Karpas-422 (cell line): Measurements from ENCODE around the gene KRTAP4-1. TPM values are rescaled to one million over a fixed set of nuclear protein-coding genes. Genes with fewer than 3 reads are reported as not detected.
"Not testable (repeated sequence)": the region's sequence is repeated elsewhere in the genome, so short reads cannot be mapped to it uniquely, and the experiment has no call there.

Experiments used
- DNase-seq: peaks from one replicate; pipeline ENCODE4 v3.0.0-alpha.2; 2015
- H2AFZ ChIP-seq: fragments of 200-600 bp; sonication (generic); 2 replicates; pipeline ENCODE4 v1.6.1; 2014; ENCODE audit warnings: antibody characterized with exemption, low read length, mixed read lengths
- H3K27ac ChIP-seq: fragments of 200-600 bp; sonication (generic); 2 replicates; pipeline ENCODE4 v1.5.1; 2014; ENCODE audit warnings: mild to moderate bottlenecking, low read length, moderate library complexity
- H3K27me3 ChIP-seq: fragments of 200-600 bp; sonication (generic); 2 replicates; pipeline ENCODE4 v1.6.1; 2014; ENCODE audit warnings: low read length, mixed read lengths
- H3K36me3 ChIP-seq: fragments of 200-600 bp; sonication (generic); 2 replicates; pipeline ENCODE4 v1.6.1; 2014; ENCODE audit warnings: low read length, mixed read lengths; ENCODE audit not compliant: insufficient read depth
- H3K4me1 ChIP-seq: fragments of 200-600 bp; sonication (generic); 2 replicates; pipeline ENCODE4 v1.6.1; 2014; ENCODE audit warnings: mild to moderate bottlenecking, low read length, mixed read lengths
- H3K4me2 ChIP-seq: fragments of 200-600 bp; sonication (generic); 2 replicates; pipeline ENCODE4 v1.6.1; 2014; ENCODE audit warnings: low read length, low read depth, mild to moderate bottlenecking; ENCODE audit not compliant: poor library complexity, severe bottlenecking
- H3K4me3 ChIP-seq: fragments of 200-600 bp; sonication (generic); 2 replicates; pipeline ENCODE4 v1.5.1; 2014; ENCODE audit warnings: mild to moderate bottlenecking, antibody characterized with exemption, low read length, mixed read lengths
- H3K79me2 ChIP-seq: fragments of 200-600 bp; sonication (generic); 2 replicates; pipeline ENCODE4 v1.6.1; 2014; ENCODE audit warnings: mild to moderate bottlenecking, low read length, mixed read lengths
- H3K9ac ChIP-seq: fragments of 200-600 bp; sonication (generic); 2 replicates; pipeline ENCODE4 v1.6.0; 2014; ENCODE audit warnings: low read length
- H3K9me2 ChIP-seq: fragments of 200-600 bp; sonication (generic), shearing (Covaris generic); replicated peaks from 2 replicates; pipeline ENCODE4 v1.6.0; 2014; ENCODE audit warnings: mild to moderate bottlenecking, low read length, moderate library complexity; ENCODE audit not compliant: insufficient read depth
- H3K9me3 ChIP-seq: fragments of 300-700, 200-600 bp; sonication (generic); 2 replicates; pipeline ENCODE4 v1.6.1; 2014; ENCODE audit warnings: low read length, mixed read lengths
- H4K20me1 ChIP-seq: fragments of 200-600 bp; sonication (generic); 2 replicates; pipeline ENCODE4 v1.6.1; 2014; ENCODE audit warnings: mild to moderate bottlenecking, antibody characterized with exemption, low read length, low read depth; ENCODE audit not compliant: insufficient read depth
- total RNA-seq: library from RNA; depleted of rRNA; stranded (reverse); fragments of >200 nt; shearing (Covaris generic); gene quantifications from 2 replicates; pipeline ENCODE4 v1.2.3, GENCODE V29; 2014; ENCODE audit warnings: low replicate concordance; rRNA removed

KRTAP4-1 gene
- total RNA-seq, result not detected in 2 replicates

- Histone ChIP-seq H3K4me3 (no peak within 1 kb of the TSS), H3K9ac (no peak within 1 kb of the TSS), H3K4me2 (no peak within 1 kb of the TSS), H3K9me3 (no peaks in the 10 kb centered on the region), H3K27ac (no peak within 1 kb of the TSS), H3K36me3 (no peaks in the 10 kb centered on the region), H3K27me3 (no peaks in the 10 kb centered on the region), H4K20me1 (no peaks in the 10 kb centered on the region), H3K9me2 (no peaks in the 10 kb centered on the region), H3K4me1 (no peaks in the 10 kb centered on the region), H2AFZ (no peak within 1 kb of the TSS), H3K79me2 (no peaks in the 10 kb centered on the region)
- DNase-seq, result no peak
Measured at GRCh38 chr17:41184480-41184961, at the start of gene KRTAP4-1. KRTAP4-1 (minus strand) TSS chr17:41184911; CDS start chr17:41184854, 57 bp downstream.

- DNase-seq, result not testable (repeated sequence)
Measured at GRCh38 chr17:41232399-41233105, 47.8 kb upstream of the KRTAP4-1 start, which contains the start of gene KRTAP9-3. KRTAP9-3 (plus strand) TSS chr17:41232449; CDS start chr17:41232502, 53 bp downstream.

GRCh38 chr17:41231731-41232130 is 47.0 kb upstream of the KRTAP4-1 start:
- no peak overlapping the region for H2AFZ ChIP-seq
- no peaks in the 10 kb centered on the region for H3K9me3 ChIP-seq
- no peak overlapping the region for H3K4me3 ChIP-seq
- H3K27ac ChIP-seq, result no peak overlapping the region
- no peaks in the 10 kb centered on the region for H3K79me2 ChIP-seq
- no peaks in the 10 kb centered on the region for H3K36me3 ChIP-seq
- no peak overlapping the region for H3K9ac ChIP-seq
- H3K4me2 ChIP-seq, result no peak overlapping the region
- H3K9me2 ChIP-seq, result no peaks in the 10 kb centered on the region
- no peaks in the 10 kb centered on the region for H3K4me1 ChIP-seq
- no peaks in the 10 kb centered on the region for H4K20me1 ChIP-seq
- no peak for DNase-seq
- no peaks in the 10 kb centered on the region for H3K27me3 ChIP-seq

More at GRCh38 chr17:41232399-41233105, 47.8 kb upstream of the KRTAP4-1 start, which contains the start of gene KRTAP9-3:
- not testable (repeated sequence) for H3K9me3 ChIP-seq, H3K79me2 ChIP-seq, H3K4me3 ChIP-seq, H3K4me1 ChIP-seq, H3K9ac ChIP-seq, H2AFZ ChIP-seq, H3K9me2 ChIP-seq, H3K4me2 ChIP-seq, H4K20me1 ChIP-seq, H3K27ac ChIP-seq, H3K27me3 ChIP-seq, H3K36me3 ChIP-seq

GRCh38 chr17:41230094-41230493 is 45.4 kb upstream of the KRTAP4-1 start:
- no peaks in the 10 kb centered on the region for H3K9me2 ChIP-seq
- no peaks in the 10 kb centered on the region for H4K20me1 ChIP-seq
- no peak overlapping the region for H3K27ac ChIP-seq
- no peaks in the 10 kb centered on the region for H3K36me3 ChIP-seq
- no peak overlapping the region for H2AFZ ChIP-seq
- no peak overlapping the region for H3K4me3 ChIP-seq
- no peak overlapping the region for H3K4me2 ChIP-seq
- no peak for DNase-seq
- no peaks in the 10 kb centered on the region for H3K9me3 ChIP-seq
- H3K27me3 ChIP-seq, result no peaks in the 10 kb centered on the region
- H3K9ac ChIP-seq, result no peak overlapping the region
- H3K4me1 ChIP-seq, result no peaks in the 10 kb centered on the region
- no peaks in the 10 kb centered on the region for H3K79me2 ChIP-seq

- H3K36me3 ChIP-seq, H3K27me3 ChIP-seq, H3K4me1 ChIP-seq, H3K27ac ChIP-seq, DNase-seq, H4K20me1 ChIP-seq, H3K79me2 ChIP-seq, H3K4me3 ChIP-seq, H3K4me2 ChIP-seq, H3K9ac ChIP-seq, H3K9me3 ChIP-seq, H3K9me2 ChIP-seq, H2AFZ ChIP-seq: not testable (repeated sequence)
Measured at GRCh38 chr17:41226598-41227095, 41.9 kb upstream of the KRTAP4-1 start, which contains the start of gene KRTAP9-2. KRTAP9-2 (plus strand) TSS chr17:41226648; CDS start chr17:41226655, 7 bp downstream.

GRCh38 chr17:41226051-41226450 is 41.3 kb upstream of the KRTAP4-1 start:
- Histone ChIP-seq H3K36me3 (no peaks in the 10 kb centered on the region), H3K27ac (no peak overlapping the region), H3K9me3 (no peaks in the 10 kb centered on the region), H3K79me2 (no peaks in the 10 kb centered on the region), H3K27me3 (no peaks in the 10 kb centered on the region), H3K9me2 (no peaks in the 10 kb centered on the region), H3K9ac (no peak overlapping the region), H3K4me1 (no peaks in the 10 kb centered on the region), H3K4me3 (no peak overlapping the region), H3K4me2 (no peak overlapping the region), H2AFZ (no peak overlapping the region), H4K20me1 (no peaks in the 10 kb centered on the region)
- DNase-seq, result no peak

- Histone ChIP-seq H3K9ac (no peak overlapping the region), H3K27me3 (no peaks in the 10 kb centered on the region), H3K36me3 (no peaks in the 10 kb centered on the region), H3K4me3 (no peak overlapping the region), H3K4me2 (no peak overlapping the region), H3K9me3 (no peaks in the 10 kb centered on the region), H3K4me1 (no peaks in the 10 kb centered on the region), H2AFZ (no peak overlapping the region), H3K27ac (no peak overlapping the region), H4K20me1 (no peaks in the 10 kb centered on the region), H3K79me2 (no peaks in the 10 kb centered on the region), H3K9me2 (no peaks in the 10 kb centered on the region)
- no peak for DNase-seq
Measured at GRCh38 chr17:41223821-41224220, 39.1 kb upstream of the KRTAP4-1 start.

- Histone ChIP-seq H3K79me2 (no peaks in the 10 kb centered on the region), H2AFZ (no peak overlapping the region), H3K9ac (no peak overlapping the region), H3K4me3 (no peak overlapping the region), H3K9me3 (no peaks in the 10 kb centered on the region), H4K20me1 (no peaks in the 10 kb centered on the region), H3K27ac (no peak overlapping the region), H3K9me2 (no peaks in the 10 kb centered on the region), H3K4me1 (no peaks in the 10 kb centered on the region), H3K4me2 (no peak overlapping the region), H3K36me3 (no peaks in the 10 kb centered on the region), H3K27me3 (no peaks in the 10 kb centered on the region)
- DNase-seq, result no peak
Measured at GRCh38 chr17:41215681-41216080, 31.0 kb upstream of the KRTAP4-1 start.
